GM19023 (cell line): Measurements from ENCODE around the gene RSPO4.

Source experiments
- ATAC-seq: cut with Tn5 transposase; IDR thresholded peaks from one replicate; pipeline ENCODE4 v1.9.1; 2021; ENCODE audit warnings: mild to moderate bottlenecking, moderate library complexity; ENCODE audit not compliant: unreplicated experiment

Gene RSPO4

GRCh38 chr20:971346-971745, 30.8 kb downstream of the RSPO4 start:
- ATAC-seq: no peak

DNA sequence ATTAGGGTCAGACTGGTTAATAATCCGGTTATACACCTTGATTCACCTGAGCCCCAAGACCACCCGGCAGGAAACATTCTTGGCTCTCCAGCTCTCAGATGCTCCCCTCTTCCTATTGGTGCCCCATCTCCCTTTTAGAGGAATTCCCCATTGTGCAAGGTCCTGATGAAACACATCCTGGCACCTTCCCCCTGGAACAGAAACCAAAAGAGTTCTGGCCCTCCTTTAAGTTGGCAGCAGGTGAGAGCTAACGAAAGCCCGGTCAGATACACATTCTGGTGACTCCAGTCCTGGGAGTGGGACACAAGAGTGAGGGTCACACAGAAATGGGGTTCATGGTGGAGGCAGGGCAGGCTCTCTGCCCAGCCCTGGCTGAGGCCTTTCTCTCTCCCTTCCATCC, 32.2 kb downstream of the RSPO4 start:
- ATAC-seq: no peak

GRCh38 chr20:967796-968742, 34.0 kb downstream of the RSPO4 start:
- ATAC-seq: no peak

- no peak for ATAC-seq
Measured at GRCh38 chr20:965956-966355, 36.2 kb downstream of the RSPO4 start.

DNA sequence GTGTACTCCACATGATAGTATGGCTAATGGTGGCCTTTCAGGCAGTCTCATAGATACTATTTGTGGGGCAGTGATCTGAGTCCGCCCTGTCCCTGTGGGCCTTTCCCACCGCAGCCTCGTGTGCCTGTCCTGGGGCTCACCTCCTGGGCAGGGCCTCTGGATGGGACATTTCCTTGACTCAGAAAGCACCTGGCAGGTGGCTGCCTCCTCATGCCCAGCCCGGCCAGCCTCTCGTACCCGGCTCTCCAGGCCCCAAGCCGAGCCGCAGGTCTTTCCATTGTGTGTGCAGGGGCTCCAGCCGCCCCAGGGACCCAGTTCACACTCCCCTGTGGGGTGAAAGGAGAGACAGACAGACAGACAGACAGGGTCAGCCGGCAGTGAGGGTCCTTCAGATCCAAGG, 38.3 kb downstream of the RSPO4 start:
- ATAC-seq: no peak

DNA sequence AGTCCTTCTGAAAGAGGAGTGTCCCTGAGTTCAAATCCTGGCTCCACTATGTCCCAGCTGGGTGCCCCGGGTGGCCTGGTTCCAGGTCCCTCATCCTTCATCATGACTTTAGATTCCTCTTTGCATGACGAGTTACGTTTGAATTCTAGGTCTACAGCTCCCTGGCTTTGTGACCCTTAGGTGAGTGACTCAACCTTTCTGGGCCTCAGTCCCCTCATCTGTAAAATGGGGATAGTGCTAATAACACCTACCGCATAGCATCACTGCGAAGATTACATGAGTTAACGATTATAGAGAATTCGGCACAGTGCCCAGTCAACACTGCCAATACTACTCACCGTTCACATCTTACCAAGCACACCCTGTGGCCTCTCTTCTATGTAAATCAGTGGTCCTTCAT, 39.4 kb downstream of the RSPO4 start:
- ATAC-seq: no peak

DNA sequence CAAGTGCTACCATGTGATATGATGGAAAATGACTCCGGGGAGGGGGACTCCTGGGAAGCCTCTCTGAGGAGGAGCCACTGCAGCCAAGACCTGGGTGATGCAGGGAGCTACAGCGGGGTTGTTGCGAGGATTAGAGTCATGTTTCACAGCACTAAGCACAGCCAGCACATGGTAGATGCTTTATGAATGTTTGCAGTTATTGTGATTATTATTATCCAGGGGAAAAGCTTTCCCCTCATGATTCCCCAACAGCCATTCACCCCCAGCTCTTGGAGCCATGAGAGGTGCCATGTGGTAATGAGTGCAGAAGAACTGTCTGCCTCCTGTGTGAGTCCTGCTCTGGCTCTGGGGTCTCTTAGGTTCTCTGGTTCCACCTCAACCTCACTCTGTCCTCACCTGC, 39.9 kb downstream of the RSPO4 start:
- no peak for ATAC-seq

GRCh38 chr20:961768-962167, 40.3 kb downstream of the RSPO4 start:
- ATAC-seq: no peak

DNA sequence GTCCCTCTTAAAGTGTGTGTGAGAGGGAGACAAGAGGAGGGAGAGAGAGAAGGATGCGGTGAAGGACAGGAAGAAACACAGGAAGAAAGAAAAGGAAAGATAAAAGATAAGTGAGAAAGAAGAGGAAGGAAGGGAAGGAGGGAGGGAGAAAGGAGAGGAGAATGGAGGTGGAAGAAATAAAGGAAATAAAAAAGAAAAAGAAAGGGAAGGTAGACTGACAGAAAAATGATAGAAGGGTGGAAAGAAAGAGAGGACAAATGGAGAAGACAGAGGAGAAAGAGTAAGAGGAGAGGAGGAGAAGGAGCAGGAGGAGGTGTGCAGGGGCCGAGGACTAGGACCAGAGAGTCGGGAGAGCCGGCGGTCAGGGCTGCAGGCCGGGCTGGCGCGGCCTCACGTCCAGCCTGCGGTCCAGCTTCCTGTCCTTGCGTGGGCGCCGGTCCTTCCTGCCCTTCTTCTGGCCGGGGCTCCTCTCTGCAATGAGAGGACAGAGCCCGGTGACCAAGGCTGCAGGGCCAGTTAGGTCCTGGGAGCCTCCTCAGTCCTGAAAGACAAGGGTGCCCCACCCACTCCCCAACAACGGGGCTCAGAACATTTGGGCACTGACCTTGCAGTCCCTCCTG, 42.0 kb downstream of the RSPO4 start:
- ATAC-seq: no peak

GRCh38 chr20:958936-959815, 42.9 kb downstream of the RSPO4 start:
- ATAC-seq: no peak

- no peak for ATAC-seq
Measured at GRCh38 chr20:957544-957943, 44.6 kb downstream of the RSPO4 start.

DNA sequence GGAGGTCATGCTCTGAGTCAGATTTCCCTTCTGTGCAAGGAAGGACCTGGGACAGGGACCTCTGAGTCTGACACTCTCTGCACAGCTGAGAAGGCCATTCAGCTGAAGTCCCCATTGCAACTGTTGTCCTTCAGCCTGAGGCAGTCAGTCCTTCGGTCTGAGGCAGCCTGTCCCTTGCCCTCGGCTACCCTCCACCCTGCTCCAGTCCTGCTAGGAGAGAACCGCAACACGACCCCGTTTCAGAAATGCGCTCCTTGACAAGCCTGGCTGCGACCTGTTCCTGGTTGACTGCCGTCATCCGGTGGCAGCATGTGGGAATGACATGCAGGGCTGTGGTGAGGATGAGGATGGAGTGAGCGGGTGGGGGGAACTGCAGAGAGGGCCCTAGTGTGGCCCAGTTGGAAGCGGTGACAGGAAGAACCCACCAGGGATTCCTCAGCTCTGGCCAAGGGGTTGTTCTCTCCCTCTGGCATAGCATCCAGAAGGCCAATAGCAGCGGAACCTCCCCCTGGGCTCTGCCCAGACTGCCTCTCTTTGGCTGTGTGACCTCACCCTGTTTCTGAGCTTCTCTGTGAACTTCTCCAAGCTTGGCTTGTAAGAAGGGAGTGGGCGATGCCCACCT, 45.7 kb downstream of the RSPO4 start:
- peak; percentile 64 for ATAC-seq

DNA sequence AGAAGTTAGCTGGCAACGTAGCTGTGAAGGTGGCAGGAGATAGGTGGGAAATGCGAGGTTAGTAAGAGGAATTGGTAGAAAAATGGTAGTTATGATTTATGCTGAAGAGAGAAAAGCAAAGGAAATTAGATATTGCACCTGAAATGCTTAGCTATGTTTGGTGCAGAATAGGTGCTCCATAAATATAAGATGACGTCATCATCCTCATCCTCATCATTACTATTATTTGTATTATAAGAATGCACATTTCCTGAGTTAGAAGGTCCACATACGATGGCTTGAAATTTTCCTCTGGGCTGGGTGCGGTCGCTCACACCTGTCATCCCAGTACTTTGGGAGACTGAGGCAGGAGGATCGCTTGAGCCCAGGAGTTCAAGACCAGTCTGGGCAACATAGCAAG, 46.5 kb downstream of the RSPO4 start:
- ATAC-seq: no peak

DNA sequence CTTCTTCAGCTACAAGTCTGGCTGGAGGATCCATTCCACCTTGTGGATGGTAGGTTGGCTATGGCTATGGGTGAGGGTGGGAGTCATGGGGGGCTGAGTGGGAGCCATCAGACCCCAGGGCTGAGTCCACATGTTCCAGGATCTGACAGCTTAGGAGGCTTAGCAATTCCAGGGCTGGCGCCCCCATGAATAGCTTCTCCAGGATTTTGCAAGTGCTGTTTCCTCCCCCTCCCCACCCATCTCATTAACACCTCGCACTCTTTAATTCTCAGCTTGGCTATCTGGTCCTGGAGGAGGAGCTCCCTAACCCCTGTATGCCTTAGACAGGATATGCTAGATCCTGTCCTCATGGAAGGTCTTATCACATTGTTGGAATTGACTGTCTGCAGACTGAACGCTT, 47.0 kb downstream of the RSPO4 start:
- no peak for ATAC-seq

DNA sequence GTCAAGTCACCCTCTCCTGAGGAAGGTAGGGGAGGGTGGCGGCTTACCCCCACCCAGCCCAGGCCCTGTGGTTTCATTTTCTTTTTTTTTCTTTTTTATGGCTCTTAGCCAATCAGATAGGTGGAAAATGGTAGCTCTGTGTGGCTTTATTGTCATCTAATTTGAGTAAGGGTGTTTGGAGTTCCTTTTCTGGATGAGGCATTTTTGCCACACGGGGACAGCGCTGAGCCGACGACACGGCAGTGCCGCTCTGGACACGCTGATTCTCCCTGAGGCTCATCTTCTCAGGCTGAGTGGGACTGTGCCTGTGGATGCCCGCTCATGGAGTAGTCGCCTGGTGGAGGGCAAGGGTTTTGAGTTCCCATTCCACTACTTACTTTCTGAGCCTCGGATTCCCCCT, 48.4 kb downstream of the RSPO4 start:
- ATAC-seq: no peak

DNA sequence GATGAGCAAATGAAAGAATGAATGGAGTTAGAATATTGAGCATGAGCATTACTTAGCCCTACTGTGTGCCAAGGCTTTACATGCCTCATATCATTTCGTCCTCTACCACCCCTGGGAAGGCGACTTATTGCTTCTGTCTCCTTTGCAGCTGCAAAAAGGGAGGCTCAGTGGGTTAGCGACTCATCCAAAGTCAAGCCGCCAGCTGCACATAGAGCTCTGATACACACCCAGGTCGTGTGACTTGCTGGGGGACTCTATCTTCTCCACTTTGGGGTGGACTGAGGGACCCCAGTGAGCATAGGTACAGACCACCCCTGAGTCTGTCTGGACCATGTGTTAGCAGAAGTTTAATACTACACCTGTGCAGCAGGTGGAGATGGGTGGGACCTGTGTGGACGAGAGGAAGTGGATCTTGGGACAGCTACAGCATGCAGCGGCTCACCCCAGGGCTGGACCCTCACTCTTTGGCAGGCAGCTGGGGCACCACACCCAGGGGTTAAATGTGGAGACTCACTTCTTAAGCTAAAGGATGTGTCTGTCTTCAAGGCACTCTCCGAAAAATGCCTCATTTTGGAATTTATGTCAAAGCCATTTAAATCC, 49.8 kb downstream of the RSPO4 start:
- no peak for ATAC-seq

- no peak for ATAC-seq
Measured at GRCh38 chr20:951384-952169, 50.5 kb downstream of the RSPO4 start.

GRCh38 chr20:949717-950116, 52.4 kb downstream of the RSPO4 start:
- no peak for ATAC-seq

- no peak for ATAC-seq
Measured at GRCh38 chr20:946826-947225, 55.3 kb downstream of the RSPO4 start.

GRCh38 chr20:945841-946240, 56.3 kb downstream of the RSPO4 start:
- no peak for ATAC-seq
